NCI-H1092 treated with DMSO at 0.1 percent for 48 hours (cell line): Measurements from ENCODE around the gene FEZF1.
"Not testable (repeated sequence)": the region's sequence is repeated elsewhere in the genome, so short reads cannot be mapped to it uniquely, and the experiment has no call there.

Experiments
- DNase-seq: peaks from one replicate; lab custom pipeline; 2025; lab: John Stamatoyannopoulos, UW

FEZF1 gene

DNA sequence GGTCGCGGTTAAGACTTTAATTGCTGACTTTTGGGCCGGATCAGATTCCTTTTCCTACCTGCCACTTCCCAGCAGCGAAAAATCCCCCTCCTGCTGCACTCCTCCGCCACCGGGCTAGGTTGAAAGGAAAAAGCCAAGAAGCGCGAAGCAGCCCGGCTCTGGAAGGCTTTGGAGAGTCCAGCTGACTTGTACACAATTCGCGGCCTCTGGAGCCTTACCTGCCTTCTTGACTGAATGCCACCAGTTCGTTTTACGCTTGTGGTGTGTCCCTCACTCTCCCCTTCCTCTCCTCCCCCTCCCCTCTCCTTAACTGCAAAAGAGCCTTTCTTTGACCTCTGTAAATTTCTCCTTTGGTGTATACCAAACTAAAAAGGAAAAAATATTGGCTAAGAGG, 2.7 kb upstream of the FEZF1 start:
- no peak for DNase-seq

DNA sequence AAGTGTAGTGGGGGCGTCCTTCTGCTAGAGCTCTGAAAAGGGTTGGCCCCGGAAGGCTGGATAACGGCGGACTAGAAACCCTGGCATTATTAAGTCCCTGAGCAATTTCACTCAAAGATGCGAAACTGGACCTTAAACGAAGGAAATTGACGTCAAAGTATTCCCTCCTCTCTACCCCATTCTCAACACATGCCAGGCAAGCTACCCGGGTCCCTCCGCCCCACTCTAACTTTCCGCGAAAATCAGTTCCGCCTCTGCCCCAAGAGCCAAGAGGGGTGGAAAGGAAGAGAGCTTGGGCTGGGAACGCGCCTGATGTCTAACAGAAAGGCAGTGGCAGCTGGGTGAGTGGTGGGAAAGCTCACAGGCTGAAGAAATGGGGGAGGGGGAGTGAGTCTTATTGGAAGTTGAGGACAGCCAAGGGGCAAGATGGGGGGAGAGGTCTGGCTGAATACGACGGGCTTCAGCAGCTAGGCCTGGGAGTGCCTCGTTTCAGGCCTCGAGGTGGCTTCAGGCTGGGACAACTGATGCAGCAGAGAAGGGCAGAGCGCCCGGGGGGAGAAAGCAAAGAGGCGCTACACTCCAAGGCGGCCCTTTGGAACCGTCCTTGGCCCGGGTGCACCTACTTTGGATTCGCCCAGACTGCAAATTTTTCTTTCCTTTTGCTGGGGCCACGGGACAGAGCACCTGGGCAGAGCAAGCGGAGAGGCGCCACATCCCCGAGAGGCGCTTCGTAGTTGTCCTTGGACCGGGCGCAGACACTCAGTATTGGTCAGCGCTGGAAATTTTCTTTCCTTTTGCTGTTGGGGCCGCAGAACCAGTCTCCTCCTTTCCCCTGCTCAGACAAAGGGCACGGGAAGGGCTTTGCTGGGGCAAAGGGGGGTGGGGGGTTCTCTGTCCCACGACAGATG, 2.0 kb upstream of the FEZF1 start:
- no peak for DNase-seq

DNA sequence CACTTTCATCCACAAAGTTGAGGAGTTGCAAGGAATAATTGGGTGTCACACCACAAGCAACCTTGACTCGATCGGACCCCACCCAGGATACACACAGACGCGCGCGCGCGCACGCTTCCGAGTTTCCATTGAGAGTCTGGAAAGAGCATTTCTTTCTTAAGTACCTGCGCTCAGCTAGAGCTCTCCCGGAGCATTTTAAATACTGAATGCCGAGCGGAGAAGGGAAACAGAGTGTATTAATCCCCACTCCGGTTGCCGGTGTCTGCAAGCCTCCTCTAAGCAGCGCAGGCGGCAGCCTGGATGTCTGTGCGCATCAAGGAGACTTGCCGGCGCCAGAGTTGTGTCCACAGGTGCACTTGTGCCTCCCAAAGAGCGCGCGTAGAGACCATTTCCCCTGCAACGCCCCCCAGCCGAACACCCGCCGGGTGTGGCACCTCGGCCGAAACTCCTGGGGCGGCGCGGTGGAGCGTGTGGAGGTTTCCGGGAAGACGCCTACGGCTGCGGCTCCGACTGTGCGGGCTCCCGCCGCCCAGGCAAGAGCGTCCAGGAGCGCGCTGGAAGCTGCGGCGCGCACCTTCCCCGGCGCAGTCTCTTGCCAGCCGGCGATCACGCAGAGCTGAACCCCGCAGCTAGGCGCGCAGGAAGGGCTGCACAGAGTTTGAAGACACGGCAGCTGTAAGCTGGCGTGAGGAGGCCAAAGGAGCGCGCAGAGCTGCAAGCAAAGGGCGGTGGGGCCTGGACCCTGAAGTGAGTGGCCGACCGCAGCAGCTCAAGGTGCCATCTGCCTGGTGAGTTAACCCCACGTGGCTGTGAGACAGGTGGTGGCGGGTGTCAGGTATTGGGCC, 1.1 kb upstream of the FEZF1 start:
- DNase-seq = peak; percentile 64

DNA sequence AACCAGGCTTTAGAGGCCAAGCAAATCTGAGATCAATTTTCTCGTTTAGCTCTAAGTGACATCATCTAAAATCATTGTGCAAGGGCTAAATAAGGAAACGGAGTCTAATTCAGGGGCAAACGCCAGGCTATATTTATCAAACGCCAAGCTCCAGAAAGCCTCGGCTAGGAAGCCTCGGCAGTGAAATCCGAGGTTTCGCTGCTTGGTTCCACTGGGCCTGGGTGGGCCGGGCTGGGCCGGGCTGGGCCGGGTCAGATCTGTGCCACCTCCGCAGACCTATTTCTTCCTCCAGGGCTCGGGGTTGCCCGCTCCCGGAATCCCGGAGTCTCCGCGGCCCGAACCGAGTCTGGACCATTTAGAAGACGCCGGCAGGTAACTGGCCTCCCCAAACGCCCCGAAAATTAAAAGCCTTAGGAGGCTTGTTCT, 459 bp upstream of the FEZF1 start:
- DNase-seq = no peak

DNA sequence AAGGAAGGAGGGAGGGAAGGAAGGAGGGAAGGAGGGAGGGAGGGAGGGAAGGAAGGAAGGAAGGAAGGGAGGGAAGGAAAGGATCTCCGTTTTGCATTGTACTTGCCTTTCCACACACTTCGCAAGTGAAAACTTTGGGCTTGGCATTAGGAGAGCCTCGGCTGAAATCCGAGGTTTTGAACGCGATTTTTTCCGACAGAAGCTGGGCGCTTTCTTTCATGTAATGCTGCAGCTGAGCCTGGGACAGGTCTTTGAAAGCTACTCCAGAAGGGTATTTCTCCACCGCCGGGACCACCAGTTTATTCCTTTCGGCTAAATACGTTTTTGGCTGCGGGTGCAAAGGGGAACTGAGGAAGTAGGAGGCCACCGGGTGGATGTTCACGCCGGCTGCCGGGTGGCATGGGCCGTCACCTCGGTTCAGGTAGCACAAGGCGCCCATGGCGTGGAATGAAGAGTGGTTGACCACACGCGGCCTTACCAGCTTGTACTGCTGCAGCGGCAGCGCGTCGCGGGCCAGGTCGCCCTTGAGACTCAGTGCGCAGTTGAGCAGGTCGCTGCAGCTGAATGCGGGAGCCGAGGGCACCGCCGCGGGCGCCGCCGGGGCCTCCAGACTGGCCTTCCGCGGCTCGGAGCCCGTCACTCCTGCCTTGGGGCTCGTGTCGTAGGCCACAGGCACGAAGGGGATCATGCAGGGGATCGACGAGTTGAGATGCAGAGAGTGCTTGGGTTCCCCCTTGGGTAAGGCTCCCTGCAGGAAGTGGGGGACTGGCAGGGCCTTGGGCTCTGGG, 825 bp downstream of the FEZF1 start:
- no peak for DNase-seq

DNA sequence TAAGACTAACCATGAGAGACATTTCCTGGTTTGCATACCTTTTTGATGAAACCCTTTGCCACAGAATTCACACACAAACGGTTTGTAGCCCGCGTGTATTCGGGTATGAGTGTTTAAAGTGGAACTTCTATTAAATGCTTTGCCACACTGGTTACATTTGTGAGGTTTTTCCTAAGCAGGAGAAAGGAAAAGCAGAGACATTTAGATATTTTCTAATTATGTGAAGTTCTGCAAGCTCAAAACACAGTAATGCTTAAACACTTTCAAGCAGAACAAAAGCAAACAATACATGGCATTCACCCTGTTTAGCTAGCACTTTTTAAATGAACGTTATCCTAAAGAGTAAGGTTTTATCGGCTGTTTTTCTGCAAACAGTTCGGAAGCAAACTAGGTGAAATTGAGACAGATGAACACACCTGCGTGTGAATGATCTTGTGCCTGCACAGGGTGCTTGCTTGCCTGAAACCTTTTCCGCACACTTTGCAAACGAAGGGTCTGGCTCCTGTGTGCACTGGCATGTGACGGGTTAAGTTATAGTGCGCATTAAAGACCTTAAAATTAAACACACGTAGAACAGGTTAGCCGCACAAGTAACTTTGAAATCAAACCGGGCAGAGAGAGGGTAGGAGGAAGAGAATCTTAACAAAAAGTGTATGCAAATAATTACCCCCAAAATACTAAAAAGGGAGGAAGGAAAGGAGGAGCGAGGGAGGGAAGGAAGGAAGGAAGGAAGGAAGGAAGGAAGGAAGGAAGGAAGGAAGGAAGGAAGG, 1.6 kb downstream of the FEZF1 start:
- DNase-seq = no peak

DNA sequence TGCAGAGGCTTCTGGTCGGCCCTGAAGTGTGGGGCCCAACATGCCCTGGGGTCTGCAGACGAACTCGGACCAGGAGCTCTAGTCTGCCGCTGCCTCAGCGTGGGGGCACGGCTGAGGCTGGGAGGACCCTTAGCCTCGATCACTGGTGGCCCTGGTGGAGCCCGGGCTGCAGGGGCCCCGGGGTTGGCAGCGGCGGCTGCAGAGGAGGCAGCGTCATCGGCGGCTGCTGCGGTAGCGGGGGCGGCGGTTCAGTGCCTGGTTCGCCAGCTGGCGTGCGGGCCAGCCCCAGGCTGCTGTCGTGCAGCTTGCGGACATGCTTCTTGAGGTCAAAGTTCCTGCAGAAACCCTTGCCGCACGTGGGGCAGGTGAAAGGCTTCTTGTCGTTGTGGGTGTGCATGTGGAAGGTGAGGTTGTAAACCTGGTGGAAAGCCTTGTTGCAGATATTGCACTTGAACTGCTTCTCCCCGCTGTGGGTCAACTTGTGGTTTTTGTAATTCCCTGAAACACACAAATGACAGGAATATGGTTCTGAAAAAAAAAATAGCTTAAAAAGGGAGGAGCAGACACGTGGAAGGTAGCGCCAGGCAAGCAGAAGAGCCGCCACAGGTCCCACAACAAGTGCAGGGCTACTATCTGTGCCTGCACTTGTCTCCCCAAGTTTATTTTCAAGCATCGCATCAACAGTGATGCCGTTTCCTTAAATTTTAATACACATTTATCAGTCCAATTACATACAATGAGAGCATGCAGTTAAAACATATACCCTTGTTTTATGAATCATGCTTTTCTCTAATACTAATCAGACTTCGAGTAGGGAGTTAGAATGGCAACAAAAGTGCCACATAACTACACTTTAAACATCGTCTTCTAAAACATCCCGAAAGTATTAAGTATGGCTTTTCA, 2.4 kb downstream of the FEZF1 start:
- no peak for DNase-seq

DNA sequence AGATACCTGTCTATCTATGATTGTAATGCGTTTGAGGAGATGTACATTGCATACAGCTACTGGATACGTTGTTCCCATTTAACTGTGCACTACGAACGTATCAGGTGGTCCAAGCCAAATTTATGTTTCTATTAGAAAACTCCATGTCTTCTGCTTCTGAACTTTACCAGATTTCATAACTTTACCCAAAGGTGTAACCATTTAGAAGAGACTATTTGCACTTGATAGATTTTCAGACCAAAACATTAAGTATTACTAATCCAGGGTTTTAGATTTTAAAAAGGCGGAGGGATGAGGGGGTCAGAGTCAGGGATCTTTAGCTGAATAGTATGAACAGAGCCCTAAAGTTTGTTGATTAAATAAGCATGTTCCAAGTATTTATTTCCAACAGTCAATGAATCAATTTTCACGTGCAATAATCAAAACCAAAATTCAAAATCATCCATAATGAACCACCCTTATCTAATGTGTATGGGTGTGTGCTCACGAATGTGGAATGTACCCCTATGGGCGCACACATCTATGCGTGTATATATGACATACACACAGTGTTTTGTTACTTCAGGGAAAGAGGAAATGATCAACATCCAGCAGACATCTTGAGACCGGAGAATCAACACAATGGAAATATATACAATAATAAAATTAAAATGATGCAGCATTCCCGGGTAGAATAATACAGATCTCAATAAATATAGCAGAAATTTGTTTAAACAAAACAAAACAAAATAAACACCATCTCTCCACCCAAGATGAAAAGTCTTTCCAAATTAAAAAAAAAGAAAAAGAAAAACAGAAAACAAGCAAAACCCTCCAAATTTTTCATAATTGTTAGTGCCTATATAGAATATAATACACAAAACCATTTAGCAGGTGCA, 3.4 kb downstream of the FEZF1 start:
- DNase-seq = no peak

DNA sequence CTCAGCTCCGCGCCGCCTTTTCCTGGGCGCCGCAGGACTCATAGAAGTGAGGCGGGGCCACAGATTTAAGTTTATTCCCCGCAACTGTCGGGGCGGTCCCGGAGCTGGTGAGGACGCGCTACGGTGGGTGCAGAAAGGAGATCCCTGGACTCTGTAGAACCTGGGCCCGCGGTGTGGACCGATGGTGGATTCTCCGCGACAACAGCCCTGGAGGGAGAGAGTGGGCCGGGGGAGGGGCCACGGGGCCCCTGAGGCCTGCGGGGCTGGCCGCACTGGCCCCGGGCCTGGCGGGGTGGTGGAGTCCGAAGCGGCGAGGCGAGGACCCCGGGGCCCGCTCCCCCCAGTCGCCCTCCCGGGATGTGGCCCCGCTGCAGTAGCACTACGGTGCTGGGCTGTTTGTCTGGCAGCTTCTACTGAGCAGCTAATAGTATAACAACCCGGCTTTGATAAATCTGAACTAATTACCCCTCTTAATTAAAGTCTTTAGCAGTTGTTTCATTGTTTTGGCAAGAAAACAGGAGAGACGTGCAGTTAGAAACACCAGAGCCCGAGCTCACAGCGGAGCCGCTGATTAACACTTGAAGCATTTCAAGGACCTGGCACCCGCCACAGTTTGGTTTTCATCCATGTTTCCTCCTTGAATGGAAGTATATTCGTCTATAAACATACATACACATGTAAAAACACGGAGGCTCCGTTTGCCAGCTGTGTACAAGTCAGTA, 4.2 kb downstream of the FEZF1 start:
- peak; percentile 33 for DNase-seq

DNA sequence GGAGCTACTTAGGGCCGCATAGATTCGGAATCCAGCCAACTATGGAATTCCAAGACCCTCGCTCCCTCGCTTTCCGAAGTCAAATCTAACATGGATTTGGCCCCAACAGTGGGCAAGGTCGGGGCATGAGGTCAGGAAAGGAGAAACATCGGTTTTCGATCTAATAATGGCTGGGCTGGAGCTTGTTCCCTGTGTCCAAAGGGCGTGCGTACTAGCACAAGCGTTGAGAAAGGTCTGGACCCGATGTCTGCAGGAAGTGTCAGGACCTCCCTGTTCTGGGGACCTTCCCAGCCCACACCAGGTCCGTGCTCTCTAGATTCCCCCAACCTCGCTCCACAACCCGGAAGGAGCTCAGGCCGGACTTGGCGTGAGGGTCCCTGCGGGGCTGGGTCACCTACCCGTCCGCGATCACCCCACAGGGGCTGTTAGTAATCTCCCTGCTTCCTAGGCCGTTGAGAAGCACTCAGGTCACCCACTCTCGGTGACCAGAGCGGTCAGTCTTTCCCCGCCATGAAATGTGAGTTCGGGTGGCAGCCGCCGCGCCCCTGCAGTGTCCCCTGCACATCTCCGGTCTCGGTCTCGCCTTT, 4.8 kb downstream of the FEZF1 start:
- no peak for DNase-seq

DNA sequence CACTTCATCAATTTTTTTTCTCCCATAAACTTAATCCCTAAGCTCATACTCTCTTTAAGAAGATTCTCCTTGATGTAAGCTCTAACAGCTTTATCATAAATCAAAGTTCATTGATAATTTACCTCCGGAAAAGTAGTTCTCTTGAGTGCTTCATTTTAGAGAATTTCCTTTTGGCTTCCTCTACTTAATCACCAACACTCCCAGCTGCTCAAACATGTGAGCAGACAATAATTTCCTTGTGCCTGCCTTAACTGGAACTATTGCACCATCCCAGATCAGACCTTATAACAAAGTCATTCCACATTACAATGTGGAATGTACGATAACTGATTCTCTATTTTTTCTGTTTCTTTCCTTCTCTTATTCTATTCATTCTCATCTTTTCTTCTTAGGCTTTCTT, 5.9 kb downstream of the FEZF1 start:
- DNase-seq = no peak

DNA sequence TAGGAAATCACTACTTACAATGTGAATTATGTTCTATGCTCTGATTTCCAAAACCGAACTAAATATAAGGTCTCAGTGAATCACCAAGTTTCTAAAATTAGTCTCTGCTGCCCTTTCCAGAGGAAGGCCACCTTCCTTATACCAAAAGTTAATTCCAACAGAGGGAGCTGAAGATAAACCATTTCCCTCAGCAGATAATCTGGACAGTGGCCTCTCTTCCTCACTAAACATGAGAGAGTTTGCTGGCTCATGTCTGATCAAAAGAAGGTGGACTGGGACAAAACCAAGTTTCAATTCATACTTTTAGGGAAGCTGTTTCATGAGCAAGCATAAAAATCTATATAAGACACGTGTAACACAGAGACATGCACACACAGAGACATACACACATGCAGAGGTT, 6.4 kb downstream of the FEZF1 start:
- no peak for DNase-seq

DNA sequence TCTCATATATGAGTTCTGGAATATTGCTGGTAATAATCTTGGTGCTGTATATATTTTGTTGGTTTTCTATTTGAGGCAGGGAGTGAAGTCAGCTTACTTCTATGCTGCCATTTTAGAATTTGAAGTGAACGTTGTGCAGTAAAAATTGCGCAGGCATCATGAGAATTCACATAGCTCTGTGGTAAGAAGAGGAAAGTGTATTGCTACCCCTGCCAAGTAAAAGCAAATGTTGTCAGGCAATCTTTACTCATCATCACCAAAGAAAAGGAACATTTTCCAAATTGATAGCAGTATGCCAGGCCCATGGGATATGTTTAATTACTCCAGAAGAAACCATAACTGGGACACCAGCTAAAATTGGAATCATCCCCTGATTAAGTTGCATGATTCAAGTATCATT, 13.4 kb downstream of the FEZF1 start:
- no peak for DNase-seq

DNA sequence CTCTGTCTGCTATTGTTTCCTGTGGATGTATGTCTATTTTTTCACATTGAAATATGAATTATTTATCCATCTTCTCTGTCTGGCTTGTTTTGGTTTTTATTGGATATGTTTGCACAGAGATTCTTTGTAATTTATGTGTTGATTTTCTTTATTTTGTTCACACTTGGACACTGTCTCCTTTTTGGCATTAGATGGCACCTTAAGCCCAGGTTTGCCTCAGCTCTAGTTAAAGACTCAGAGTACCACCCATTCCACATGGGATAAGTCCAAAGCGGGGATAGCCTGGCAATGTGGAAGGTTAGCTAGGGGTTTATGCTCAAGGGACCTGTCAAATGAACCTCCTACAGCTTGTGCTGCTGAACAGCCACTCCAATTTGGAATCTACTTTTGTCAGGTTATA, 14.1 kb downstream of the FEZF1 start:
- no peak for DNase-seq

DNA sequence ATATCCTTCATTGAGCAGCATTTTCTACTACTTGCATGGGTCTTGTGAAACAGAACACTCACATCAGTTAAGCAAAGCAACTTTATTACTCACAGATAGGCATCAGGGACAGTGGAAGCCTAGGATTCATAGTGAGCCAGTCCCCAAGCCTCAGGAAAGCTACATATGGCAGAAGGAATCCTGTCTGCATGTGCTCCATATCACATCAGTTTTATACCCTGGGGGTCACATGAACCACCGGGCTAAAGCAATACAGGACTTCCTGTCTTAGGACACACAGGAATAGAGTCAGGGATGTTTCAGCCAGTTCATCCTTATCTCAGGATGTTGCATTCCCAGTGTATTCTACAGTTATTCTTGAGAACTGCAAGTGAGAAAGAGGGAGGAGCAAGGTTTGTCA, 15.1 kb downstream of the FEZF1 start:
- no peak for DNase-seq

DNA sequence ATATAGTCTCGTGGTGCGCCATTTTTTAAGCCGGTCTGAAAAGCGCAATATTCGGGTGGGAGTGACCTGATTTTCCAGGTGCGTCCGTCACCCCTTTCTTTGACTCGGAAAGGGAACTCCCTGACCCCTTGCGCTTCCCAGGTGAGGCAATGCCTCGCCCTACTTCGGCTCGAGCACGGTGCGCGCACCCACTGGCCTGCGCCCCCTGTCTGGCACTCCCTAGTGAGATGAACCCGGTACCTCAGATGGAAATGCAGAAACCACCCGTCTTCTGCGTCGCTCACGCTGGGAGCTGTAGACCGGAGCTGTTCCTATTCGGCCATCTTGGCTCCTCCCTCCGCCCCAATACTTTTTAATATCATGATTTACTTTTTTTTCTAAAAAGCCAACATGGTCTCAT, 19.9 kb downstream of the FEZF1 start:
- DNase-seq = not testable (repeated sequence)

DNA sequence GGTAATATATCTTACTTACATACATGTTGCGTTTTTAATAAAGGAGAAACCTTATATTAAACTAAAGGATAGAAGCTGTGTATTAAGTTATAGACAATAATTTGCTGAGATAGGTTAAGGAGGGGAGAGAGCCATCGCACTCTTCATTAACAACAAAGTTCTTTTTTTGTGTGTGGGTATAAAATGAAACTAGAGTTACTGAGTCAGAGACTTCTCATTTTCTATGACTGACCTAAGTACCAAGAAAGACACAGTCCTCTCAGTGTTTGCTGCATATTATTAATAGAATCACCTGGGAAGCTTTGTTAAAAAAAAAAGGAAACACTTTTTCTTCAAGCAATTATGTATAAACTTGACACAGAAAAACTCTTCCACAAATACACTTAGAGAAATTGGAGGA, 31.4 kb downstream of the FEZF1 start:
- DNase-seq = no peak

DNA sequence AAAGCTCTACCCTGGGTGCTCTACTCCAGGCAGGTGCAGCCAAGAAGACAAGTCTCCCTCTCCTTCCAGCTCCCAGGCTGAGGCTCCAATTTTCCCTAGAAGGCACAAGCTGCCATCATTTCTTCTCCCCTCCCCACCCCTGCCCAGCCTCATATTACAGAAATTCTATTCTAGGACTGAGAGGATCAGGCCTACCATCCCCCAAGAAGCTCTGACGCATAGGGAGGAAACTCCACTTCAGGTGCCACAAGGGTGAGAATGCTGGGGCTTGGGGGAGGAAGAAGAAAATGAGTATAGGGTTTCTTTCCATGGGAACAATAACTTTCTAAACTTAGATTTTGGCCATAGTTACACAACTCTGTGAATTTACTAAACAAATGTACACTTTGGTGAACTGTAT, 35.3 kb downstream of the FEZF1 start:
- no peak for DNase-seq
